ENCODE results near the gene LARGE1.

Gene LARGE1

DNA sequence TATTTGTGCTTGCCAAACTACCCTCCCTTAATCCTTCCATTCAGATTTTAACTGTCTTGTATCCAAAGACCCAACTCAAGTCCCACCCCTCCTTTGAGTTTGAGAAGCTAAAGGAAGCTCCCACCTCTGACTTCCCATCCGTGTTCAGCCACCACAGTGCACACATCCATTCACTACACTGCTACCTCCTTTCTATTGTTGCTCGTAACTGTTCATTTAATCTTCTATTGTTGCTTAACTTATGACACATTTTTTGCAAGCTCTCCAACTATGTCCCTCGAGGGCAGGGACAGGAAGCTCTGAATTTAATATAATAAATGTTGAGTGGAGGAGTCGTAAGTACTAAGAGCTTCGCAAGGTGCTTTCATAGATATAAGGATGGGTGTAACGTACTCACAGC lies 10.4 kb downstream of the LARGE1 start:
- DNase-seq, result no peak

DNA sequence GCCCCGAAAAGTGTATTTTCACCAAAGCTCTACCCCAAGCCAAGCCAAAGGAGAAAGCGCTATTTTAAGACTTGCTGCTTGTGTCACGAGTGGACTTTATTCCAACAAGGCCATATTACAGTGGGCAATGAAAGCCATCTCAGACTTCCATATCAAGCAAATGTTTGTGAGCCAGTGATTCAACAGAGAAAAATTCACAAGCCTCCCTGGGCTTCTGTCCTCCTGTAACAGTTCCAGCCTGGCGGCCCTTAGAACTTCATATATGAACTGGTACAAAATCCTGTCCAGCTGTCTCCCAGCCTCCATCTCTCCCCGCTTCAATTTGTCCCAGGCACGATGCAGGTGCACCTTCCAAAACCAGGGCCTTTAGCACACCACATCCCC lies 11.2 kb downstream of the LARGE1 start:
- no peak for DNase-seq

GRCh38 chr22:33908171-33909074 lies 11.9 kb downstream of the LARGE1 start:
- no peak for DNase-seq

DNA sequence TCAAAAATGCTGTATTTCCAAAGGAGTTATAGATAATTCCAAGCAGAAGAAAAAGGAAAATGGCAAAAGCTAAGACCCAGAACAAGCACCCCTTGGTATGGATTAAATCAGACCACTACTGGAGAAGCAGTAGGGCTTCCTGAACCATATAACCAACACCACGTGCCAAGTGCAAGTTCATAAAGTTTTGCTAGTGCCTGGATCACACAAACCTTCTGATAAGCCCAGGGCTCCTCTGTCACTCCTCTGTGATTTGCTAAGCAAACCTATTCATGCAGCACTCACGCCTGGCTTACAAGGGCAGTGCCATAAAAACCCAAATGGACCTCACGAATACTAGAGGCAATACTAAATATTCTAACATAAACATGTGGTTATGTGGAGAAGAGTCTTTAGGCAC lies 13.3 kb downstream of the LARGE1 start:
- no peak for DNase-seq

DNA sequence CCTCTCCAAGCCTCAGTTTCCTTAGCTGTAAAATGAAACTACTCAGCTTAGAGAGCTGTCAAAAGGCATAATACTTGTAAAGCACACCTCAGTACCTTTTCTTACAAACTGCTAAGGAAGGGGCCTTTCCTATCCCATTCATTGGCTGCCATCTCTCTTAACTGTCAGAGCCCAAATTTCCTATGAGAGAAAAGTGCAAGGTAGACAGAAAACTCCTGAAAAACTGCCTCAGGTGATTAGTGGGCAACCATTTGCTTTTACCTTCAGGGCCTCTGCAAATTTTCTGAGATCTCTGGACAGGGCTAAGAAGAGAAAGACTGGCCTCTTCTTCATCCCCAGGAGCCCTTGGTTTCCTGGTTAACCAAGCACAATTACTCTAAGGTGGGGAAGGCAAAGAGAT lies 13.8 kb downstream of the LARGE1 start:
- no peak for DNase-seq

DNA sequence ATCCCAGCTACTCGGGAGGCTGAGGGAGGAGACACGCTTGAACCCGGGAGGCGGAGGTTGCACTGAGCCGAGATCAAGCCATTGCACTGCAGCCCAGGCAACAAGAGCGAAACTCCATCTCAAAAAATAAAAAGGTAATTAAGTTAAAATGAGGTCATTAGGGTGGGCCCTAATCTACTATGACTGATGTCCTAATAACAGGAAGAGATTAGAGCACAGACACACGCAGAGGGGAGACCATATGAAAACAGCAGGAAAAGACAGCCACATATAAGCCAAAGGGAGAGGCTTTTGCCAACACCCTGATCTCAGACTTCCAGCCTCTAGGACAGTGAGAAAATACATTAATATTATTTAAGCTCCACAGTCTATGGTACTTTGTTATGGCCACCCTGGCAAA lies 17.3 kb downstream of the LARGE1 start:
- DNase-seq, result no peak

DNA sequence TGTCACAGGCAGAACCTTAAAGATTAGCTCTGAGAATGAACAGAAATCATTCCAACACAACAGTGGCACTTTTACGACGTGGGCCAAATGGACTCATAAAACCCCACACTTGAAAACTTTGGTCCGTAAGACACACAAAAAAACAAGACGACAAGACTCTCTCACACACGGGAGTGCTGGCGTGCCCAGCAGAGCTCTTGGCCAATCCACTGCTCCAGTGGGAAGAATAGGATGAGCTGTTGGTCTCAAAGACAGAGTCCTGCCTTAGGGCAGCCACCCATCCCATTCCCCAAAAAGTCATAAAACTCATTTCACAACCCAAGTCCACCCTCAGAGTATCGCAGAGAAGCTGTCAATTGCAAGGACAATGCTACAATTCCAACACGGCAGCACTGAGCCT lies 18.2 kb downstream of the LARGE1 start:
- no peak for DNase-seq

DNA sequence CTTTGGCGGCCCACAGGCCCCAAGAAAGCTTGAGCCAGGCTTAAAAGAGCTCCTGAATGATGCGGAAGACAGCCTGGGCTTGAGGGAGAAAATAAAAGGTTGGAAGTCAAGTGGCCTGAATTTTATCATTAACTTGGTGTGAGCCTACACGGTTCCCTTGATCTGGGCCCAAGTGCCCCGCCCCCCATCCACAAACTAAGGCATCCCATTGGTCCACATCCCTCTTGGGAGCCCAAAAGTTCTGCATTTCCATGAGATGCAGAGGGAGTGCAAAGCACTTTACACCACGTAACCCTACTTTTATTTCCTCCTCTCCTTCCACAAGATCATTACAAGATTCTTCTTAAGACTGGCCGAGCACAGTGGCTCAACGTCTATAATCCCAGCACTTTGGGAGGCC lies 22.2 kb downstream of the LARGE1 start:
- no peak for DNase-seq

GRCh38 chr22:33897448-33897835 lies 22.8 kb downstream of the LARGE1 start:
- no peak for DNase-seq

- DNase-seq, result no peak
Measured at GRCh38 chr22:33896575-33897447, 23.5 kb downstream of the LARGE1 start.

DNA sequence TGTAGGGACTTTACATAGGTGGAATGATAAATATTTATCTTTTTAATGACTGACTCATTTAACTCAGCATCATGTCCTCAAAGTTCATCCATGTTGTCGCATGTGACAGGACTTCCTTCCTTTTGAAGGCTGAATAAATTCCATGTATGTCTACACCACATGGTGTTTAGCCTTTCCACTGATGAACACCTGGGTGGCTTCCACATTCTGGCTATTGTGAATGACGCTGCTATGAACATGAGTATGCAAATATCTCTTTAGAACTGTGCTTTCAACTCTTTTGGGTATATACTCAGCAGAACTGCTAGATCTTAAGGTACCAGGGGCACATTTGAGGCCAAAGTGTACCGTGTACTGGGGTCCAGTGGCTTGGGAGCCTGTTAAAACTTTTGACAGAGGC lies 24.1 kb downstream of the LARGE1 start:
- DNase-seq, result no peak

DNA sequence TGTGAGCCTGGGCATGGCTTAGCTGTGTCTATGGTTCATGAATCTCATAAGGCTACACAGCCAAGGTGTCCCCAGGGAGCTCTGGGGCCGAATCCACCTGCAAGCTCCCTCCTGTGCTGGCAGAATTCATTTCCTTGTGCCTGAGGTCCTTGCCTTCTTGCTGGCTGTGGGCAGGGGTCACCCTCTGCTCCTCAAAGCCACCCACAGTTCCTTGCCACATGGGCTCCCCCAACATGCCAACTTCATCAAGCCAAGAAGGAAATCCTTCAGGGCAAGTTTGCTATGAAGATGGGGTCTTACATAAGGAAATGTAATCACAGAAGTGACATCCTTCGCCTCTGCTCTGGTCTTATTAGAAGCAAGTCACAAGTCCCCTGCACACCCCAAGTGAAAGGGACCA lies 24.8 kb downstream of the LARGE1 start:
- no peak for DNase-seq

- DNase-seq, result no peak
Measured at GRCh38 chr22:33894515-33894914, 25.8 kb downstream of the LARGE1 start.

GRCh38 chr22:33894036-33894435 lies 26.2 kb downstream of the LARGE1 start:
- no peak for DNase-seq

DNA sequence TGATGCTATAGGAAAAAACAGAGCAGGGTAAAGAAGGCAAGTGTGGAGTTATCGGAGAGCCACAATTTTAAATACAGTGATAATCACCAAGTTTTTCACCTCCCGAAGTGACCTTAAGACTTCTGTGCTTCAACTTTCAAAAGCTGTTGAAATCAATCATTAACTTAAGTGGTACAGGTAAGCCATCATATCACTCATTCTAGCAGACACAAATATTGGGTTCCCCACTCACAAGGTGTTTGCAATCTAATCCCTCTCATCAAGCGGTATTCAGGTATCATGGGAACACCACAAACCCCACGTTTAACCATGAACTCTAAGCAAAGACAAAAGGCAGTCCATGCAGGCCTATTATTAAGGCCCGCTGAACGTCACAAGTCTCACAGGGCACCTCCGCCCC lies 26.8 kb downstream of the LARGE1 start:
- no peak for DNase-seq

GRCh38 chr22:33891992-33892391 lies 28.3 kb downstream of the LARGE1 start:
- no peak for DNase-seq

- no peak for DNase-seq
Measured at GRCh38 chr22:33891455-33891854, 28.8 kb downstream of the LARGE1 start.

DNA sequence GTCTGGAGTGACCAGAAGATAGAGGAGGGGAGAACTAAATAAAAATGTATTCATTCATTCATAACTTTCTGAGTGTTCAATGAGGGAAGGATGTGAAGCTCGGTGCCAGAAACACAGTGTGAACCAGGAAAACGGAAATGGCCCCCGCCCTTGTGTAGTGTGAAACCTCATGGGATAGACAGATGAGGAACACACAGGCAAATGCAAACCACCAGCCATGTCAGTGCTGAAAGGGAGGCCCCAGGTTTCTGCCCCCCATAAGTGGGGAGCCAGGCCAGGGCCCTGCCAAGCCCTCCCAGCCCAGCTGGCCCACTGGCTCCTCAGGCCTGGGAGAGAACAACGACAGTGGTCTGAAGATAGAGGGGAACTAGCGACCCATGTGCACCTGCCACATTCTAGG lies 30.5 kb downstream of the LARGE1 start:
- DNase-seq, result no peak

GRCh38 chr22:33888821-33889220 lies 31.5 kb downstream of the LARGE1 start:
- no peak for DNase-seq

DNA sequence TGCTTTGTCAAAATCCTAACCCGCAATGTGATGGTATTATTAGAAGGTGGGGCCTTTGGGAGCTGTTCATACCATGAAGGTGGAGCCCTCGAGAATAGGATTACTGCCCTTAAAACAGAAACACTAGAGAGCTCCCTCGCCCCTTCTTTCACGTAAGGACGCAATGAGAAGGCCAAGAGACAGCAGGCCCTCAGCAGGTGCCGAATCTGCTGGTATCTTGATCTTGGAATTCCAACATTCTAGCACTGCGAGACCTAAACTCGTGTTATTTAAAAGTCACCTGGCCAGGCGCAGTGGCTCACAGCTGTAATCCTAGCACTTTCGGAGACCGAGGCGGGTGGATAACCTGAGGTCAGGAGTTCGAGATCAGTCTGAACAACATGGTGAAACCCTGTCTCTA lies 33.1 kb downstream of the LARGE1 start:
- DNase-seq, result no peak

DNA sequence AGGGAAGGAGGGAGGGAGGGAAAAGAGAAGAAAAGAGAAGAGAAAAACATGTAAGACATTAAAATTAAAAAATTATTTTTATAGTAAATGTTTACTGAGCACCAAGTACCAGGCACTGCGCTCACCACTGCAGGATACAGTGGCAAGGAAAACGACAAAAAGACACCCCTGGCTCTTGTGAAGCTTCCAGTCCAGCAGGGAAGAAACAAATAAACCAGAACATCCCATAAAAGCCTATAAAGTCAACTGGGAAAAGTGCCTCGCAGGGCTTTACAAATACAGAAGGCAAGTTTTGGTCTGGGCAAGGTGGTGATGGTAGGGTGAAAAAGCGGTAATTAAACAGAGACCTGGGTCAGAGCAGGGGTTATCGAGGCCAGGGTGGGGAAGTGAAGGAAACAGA lies 33.6 kb downstream of the LARGE1 start:
- no peak for DNase-seq

DNA sequence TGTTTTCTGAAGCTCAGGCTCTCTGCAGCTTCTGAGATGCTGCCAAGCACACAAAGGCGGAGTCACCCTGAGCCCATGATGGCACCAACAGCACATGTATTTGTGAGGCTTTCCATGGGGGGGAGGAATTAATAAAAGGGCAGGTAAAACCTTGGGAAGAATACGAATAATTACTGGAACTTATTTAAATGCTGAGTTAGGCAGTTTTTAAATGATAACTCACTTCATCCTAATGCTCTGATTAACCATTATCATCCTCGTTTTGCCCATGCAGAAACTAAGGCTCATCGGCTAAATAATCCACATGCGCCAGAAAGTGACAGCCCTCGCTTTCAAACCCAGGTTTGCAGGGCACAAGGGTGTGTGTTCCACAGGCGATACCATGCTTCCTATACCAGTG lies 35.4 kb downstream of the LARGE1 start:
- DNase-seq, result no peak

- no peak for DNase-seq
Measured at GRCh38 chr22:33883961-33884808, 36.1 kb downstream of the LARGE1 start.
